ENCODE results near the gene TMEM145.

Gene TMEM145

DNA sequence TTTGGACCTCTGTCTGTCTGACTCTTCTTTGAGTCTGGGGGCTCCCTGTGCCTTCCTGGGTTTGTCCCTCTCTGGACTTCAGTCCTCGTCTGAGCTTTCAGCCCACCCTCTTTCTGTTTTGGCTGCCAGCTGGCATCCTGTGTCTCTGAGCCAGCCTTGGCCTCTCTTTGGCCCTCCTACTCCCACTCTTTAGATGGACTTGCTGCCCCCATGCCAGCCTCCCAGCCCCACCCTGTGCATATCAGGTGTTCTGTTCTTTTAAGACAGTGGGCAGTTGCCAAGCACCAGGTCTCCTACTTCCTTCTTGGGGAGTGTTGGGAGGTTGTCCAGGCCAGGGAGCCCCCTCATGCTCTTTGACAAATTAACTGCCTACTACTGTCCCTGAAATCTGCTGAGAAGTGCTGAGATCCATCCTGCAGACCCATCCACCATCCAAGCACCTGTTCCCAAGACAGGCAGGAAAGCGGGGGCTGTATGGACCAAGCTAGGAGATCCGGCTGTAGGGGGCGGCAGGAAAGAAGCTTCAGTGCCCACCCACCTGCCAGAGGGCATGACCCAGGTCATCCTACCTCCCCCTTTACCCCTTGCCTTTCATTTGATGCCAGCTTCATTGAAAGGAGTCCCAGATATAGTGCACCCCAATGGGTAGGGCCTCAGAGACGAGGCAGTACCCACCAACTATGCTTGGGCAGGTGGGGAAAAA lies 34.5 kb upstream of the TMEM145 start:
- DNase-seq = no peak

DNA sequence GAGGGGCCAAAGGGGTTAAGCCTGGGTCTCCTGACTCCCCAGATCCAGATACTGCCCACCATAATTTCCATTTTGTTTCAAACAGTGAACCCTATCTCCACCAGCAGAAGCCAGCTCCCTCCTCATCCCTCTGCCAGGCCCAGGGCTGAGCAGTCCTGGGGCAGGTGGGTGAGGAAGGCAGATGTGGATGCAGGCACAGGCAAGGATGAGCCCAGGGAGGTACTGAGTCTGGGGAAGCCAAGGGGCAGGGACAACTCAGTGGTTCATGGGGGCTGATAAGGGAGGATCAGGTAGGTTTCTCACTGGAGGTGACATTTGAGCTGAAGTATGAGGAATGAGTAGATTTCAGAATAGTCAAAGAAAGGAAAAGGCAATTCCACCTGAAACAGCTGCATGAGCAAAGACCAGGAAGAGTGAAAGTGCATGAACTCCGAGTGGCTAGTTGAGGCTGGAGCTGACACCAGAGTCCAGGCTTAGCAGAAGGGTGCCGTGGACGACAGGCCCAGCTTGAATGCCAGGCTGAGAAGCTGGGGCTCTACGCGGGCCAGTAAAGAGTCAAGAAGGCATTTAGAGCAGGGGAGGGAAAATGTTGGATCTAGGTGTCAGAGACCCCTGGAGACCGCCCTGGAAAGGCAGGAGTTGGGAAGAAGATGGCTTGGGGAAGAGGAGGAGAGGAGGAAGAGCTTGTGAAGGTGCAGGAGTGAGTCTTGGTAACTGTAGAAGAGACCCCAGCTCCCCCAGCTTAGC lies 33.8 kb upstream of the TMEM145 start:
- DNase-seq = no peak

DNA sequence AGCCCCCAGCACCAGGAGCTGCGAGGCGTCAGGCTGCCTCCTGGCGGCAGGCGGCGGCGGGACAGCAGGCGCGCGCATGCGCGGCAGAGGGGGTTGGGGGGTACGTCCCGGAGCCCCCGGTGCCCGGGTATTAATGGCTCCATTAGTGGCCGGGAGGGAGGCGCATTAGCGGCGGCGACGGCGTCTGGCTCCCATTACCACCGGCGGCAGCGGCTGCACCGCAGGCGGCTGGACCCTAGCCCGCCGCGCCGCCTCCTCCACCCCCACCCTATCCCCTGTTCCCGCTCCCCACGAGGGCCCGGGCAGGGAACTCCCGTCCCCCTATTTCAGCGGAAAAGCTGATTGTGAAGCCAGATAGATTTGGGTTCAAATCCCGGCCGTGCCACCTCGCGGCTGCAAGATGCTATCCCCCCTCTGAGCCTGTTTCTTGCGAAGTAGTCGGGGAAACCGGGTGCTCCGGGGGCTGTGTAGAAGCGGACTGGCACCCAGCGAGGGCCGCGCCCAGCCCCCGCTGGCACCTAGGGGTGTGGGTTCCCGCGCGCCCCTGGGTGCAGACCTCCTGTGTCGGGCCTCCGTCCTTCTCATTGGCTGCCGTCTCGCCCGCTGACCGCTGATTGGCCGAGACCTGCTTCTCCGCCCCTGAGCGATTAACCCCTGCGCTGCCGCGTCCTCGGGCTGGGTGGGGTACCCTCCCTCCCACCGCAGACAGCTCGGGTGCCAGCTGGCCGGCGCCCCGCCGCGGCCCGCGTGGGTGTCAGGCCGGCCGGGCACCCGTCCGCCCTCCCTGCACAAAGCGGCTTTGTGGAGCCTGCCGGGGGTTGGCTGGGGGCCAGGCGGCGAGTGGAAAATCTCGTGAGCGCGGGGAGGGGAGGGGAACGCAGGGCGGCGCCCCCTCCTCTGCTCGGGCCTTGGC lies 33.0 kb upstream of the TMEM145 start:
- peak; percentile 81 for DNase-seq

DNA sequence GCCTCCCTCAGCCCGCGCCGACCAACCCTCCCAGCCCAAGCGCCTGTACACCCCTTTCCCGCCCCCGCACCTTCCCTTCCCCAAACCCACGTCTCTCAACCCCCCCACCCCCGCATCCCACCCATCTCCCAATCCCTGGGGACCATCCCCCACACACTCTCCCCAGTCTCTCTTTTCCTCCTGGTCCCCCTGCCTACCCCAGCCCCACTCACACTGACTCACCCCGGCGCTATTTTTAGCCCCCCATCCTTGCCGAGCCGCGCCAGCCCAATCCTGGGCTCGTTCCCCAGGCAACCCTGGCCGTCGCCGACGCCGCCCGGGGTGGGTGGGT lies 32.3 kb upstream of the TMEM145 start:
- no peak for DNase-seq

DNA sequence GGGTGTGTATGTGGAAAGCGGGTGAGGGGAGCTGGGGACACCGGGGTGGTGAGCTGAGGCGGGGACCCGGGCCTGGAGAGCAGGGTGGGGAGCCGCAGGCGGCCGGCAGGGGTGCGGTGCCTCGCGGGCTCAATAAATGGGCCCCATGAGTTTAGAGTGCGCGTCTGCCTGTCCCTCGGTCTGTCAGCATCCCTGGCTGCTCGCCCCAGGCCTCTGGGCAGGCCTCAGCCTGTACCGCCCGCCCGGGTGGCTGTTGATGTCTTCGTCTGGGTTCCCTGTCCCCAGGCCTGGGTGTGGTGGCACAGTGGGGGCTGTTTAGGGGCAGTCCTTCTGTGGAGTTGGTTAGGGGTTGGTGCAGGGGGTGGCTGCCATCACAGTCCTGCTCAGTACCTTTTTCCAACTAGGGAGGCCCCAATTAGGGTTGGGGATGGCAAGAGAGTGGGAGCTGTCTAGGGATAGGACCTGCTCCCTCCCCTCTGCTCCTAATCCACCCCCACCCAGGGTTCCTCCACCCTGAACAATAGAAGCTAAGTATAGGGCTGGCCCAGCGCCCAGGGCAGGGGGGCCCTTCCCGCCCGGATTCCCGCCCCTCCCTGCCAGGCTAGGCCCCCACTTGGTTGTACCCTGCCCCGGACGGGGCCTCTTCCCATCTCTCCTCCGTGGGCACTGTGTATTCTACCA lies 31.8 kb upstream of the TMEM145 start:
- no peak for DNase-seq

DNA sequence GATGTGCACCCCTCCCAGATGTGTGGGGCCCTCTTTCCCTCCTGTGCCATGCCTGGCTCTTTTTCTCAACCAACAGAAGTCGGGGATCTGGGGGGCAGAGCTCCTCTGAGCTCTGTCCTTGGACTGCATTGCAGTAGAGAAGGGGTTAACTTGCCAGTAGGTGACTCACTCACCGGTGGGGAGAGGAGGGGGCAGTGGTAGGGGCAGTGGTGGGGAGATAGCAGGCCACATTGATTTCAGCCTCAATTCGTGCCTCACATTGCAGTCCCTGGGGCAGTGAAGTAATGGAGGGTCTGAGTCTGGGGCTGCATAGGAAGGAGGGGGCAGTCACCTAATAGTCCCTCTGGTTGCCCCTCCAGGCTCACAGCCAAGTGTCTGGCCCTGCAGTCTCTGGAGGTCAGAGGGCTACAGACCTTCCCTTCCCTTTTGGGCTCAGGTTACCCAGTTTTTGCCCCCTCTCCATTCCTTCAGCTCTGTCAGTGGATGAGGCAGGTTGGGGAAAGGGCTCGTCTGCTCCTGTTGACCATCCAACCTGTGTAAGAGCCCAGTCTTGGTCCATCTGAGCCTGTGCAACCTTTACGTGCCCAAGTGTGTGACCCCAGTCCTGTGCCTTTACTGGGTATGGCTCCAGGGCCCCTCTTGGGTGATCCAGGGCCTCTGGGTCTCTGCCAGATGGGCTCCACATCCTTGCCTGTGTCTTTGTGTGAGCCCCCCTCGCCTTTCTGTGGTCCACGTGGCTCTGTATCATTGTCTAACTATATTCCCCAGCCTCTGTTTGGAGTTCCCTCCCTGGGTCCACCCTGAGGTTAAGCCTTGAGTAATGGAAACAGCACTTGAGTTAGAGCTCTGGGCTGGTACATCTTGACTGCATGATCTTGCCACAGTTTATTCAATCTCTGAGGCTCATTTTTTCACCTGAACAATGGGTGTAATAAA lies 31.0 kb upstream of the TMEM145 start:
- no peak for DNase-seq

DNA sequence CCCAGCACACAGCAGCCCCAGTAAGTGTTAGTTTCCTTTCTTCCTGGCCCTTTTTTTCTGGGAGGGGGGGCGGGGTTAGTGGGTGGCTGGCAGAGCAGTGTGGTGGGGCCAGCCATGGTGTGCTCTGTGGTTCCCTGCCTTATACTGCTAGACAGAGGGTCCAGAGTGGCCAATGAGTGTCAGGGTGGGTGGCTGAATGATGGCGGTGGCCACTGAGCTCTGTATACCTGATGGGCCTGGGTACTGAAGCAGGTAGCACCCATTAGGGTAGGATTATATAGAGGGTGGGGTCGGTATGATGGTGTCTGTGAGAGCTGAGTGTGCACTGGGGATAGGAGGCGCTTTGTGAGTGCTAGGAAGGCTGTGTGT lies 30.3 kb upstream of the TMEM145 start:
- DNase-seq = no peak

DNA sequence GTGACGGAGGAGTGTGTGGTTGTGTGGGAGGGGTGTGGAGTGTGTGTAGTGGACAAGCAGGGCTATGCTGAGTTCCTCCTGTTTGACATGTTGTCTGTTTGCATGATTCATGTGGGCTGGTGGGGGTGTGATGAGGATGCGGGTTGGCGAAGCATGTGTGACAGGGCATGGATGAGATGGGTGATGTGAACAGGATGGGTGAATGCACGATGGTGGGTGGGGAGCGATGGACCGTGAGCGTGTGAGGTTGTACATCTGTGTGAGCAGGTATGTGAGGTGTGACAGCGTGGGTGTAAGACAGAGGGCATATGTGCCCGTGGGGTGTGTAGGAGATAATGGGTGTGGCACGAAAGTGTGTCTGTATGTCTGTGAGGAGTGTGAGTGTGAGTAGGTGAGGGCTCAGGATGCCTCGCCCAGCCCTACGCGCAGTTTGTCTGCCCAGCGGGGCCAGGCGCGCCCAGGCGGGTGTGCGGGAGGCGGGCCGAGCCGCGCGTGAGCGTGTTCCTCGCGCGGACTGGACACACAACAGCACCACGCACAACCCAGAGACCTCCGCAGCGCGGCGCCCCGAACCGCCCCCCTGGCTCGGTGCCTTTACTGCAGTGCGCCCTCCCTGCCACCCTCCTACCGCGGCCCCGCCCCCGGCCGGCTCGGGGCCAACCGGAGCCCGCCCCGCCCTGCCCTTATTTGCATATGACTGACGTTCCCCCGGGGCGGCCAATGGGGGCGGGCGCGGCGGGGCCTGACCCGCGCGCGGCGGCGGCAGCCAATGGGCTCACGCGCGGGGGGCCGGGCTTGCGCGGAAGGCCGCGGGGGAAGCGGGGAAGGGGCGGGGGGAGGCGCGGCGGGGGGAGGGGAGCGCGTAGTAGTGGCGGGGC lies 29.7 kb upstream of the TMEM145 start:
- peak; percentile 96 for DNase-seq

DNA sequence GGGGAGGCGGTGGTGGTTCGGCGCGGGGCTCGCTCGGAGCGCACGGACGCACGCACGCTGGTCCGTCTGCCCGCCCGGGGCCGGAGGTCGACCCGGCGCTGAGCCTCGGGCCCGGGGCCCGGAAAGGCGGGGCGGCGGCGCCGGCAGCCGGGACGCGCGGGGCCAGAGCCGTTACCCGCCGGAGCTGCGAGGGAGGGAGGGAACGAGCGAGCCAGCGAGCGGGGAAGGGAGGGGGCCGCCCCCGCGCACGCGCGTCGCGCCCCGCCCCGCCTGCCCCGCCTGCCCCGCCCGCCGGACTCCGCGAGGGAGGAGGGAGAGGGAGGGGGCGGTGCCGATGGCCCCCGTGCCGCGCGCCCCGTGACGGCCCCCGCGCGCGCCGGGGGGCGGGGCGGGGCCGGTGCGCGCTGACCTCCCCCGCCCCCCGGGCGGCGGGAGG lies 29.0 kb upstream of the TMEM145 start:
- peak; percentile 79 for DNase-seq

DNA sequence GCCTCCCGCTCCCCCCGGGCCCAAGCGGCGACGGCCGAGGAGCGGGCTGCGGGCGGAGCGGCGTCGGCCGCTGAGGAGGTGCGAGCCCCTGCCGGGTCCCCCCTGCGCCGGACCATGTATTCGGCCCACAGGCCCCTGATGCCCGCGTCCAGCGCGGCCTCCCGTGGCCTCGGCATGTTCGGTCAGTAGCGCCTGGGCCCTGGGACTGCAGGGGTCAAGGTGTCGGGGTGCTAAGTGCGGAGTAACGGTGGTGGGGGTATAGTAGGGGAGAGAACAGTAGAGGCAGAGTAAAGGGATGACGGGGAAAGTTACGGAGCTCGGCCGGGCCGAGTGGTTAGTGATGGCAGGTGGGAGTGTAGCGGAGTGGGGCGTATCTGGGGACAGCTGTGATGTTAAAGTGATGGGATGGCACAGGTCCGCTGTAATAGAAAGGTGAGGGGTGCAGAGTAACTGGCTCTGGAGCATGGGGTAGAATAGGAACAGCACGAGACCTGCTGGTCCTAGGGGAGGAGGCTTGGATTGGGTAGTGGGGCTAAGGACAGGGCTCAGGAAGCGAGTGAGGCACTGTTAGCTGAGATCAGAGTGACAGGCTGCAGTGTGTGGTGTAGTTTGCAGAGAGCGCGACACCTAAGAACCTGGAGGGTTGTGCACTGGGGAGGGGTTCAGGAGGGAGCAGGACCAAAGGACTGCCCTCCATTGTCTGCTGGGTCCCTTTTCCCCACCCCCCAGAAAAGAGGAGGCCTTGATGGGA lies 28.3 kb upstream of the TMEM145 start:
- no peak for DNase-seq

DNA sequence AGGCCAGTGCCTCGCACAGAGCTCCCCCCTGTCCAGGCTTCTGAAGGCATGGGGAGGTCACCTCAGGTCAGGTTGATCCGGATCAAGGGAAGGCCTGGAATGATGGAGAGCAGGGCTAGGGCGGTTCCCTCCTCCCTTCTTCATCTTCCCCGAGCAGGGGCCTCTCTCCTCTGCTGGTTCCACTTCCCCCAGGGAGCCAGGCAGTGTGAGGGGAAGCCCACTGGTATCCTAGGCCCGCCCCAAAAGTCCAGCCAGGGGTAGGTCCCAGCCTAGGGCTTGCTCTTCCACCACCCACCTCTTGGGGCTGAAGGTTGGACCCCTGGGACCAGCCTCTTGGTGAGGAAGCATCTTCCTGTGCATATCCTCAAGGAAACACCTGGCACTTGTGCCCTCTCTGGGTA lies 27.6 kb upstream of the TMEM145 start:
- no peak for DNase-seq

DNA sequence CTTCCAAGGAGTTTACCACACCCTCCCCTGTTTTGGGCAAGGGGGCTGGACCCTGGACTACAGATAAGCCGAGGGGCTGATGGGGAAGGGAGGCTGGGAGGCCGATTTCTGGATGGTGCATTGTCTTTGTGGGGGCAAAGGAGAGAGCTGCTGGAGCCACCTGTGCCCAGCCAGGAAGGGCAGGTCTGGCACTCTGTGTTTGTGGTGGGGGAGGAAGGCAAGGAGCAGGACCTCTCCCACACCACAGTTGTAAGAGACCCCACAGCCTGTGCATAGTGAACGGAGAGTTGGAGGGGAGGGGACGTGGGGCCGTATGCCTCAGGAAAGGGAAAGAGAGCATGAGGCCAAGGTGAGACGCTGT lies 27.1 kb upstream of the TMEM145 start:
- no peak for DNase-seq

DNA sequence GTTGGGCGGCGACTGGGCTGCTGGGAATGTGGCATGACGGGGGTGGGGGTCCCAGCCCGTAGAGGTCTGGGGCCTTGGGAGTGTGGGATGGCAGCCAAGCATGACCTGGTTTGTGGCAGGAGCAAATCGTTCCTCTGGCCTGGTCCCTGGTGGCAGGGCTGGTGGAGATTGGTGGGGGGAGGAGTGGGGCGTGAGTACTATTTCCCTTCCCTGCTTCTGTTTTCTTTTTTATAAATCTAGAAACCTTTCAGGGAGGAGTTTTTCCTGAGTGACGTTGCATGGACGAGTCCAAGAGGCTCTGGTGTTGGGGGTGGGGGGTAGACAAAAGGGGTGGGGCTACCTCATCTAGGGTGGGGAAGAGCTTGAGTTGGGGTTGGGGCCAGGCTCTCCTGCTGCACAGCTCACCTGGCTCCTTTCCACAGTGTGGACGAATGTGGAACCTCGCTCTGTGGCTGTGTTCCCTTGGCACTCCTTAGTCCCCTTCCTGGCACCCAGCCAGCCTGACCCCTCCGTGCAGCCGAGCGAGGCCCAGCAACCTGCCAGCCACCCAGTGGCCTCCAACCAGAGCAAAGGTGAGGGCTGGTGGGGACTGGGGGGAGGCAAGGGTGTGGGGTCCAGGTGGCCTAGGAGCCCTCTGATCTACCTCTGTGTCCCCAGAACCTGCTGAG lies 26.6 kb upstream of the TMEM145 start:
- DNase-seq = no peak

DNA sequence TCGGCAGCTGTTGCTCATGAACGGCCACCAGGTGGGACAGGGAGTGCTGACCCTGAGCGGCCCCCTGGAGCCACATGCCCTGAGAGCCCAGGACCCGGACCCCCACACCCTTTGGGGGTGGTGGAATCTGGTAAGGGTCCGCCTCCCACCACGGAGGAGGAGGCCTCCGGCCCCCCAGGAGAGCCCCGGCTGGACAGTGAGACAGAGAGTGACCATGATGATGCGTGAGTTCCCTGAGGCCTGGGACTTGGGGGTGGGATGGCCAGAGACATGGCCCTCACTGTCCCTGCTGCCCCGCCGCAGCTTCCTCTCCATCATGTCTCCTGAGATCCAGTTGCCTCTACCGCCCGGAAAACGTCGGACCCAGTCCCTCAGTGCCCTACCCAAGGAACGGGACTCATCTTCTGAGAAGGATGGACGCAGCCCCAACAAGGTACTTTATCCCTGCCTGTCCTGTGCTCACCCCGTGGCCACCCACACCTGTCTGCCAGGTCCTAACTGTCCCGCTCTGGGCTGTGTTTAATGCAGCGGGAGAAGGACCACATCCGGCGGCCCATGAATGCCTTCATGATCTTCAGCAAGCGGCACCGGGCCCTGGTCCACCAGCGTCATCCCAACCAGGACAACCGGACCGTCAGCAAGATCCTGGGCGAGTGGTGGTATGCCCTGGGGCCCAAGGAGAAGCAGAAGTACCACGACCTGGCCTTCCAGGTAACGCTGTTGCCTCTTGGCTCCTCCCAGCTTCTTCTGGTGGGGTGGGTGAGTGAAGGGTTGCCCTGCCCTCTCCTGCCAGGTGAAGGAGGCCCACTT lies 25.9 kb upstream of the TMEM145 start:
- DNase-seq = no peak

DNA sequence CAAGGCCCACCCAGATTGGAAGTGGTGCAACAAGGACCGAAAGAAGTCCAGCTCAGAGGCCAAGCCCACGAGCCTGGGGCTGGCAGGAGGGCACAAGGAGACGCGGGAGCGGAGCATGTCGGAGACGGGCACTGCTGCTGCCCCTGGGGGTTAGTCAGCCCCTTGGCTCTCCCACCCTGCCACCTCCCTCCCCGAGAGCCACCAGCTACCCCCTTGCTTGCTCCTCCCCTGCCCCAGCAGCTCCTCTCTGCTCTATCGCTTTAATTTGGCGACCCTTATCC lies 25.3 kb upstream of the TMEM145 start:
- no peak for DNase-seq

DNA sequence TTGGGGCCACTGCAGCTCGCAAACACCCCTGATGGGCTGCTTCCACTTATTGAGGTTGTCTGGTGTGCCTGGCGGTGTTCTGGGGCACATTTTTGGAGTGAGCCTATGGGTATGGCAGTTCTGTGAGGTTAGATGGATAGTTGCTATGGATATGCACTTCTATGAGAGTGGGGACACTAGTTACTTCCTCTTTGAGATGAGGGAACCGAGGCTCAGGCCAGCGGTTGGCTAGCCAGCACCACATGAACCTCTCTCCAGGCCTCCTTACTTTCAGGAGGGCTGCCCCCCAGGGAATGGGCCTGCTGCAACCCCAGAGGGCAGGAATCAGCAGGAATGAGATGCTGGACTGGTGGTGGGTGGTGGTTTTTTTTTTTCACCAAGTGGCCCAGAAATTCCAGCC lies 24.7 kb upstream of the TMEM145 start:
- DNase-seq = no peak

DNA sequence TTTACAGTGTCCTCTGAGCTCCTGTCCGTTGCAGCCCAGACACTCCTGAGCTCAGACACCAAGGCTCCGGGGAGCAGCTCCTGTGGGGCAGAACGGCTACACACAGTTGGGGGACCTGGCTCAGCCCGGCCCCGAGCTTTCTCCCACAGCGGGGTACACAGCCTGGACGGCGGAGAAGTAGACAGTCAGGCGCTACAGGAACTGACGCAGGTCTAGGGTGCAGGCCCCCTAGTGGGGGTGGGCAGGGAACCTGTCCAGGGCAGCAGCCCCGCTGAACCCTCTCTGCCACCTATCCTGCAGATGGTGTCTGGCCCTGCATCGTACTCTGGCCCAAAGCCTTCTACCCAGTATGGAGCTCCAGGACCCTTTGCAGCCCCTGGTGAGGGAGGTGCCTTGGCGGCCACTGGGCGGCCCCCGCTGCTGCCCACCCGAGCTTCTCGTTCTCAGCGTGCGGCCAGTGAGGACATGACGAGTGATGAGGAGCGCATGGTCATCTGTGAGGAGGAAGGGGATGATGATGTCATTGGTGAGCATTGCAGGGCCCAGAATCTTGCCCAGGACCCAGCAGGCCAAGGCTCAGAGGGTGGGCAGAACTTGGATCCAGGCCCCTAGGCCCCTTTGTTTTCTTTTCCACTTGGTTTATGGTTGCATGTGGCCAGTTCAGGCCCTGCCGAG lies 24.1 kb upstream of the TMEM145 start:
- no peak for DNase-seq

DNA sequence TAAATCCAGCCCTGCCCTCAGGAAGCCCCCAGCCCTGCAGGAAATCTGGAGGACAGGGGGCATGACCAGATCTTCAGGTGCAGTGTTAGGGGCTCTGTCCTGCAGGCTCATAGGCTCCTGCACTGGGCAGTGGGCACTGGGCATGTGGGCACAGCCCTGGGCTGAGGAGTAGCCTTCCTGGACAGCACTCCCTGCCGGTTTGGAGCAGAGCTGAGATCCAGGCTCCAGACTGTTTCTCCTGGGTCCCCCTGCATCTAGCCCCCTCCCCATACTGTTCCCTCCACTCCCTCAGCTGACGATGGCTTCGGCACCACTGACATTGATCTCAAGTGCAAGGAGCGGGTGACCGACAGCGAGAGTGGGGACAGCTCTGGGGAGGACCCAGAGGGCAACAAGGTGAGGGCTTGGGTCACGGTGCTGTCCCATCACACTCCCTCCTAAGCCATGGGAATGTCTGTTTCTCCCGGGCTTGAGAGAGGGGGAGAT lies 23.5 kb upstream of the TMEM145 start:
- DNase-seq = no peak

Data from T-helper 9 cell (primary cell).